Measurements from ENCODE around the gene CCDC167.

DNA sequence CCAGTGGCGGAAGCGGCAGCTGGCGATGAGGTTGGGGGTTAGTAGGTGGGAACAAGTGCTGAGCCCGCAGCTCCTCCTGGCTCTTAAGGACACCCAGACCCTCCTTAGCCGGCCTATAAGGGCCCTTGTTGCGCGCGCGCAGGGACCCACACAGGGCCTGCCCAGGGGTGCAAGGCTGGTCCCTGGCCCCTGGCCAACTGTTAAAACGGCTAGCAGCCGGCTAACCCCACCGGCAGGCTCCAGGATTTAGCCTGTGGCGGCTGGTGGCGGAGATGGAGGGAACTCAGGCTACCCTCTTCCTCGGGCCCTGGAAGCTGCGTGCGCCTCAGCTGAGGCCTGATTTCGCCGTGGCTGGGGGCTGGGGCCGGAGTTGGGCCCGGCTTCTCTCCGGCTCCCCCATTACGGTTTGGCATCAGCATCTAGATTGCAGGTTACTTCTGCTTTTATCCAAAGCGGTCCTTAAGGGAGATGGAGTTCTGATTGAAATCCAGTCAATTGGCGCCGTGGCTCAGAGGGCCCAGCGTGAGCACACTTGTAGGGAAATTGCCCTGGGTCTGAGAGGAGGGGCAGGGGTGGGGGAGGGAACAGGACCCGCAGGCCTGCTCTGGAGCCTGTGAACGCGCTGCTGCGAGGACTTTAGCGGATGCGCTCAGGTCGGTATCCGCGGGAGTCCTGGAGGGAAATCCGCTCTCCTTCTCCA lies 36.9 kb upstream of the CCDC167 start:
- TF ChIP-seq RAD21 (IDR thresholded peaks at IDR 0.05; ENCODE audit: low read depth): no peak
- no peak for TF ChIP-seq TEAD4 (IDR thresholded peaks at IDR 0.05)

All from Ishikawa (cell line).